Kidney epithelial cell (primary cell): ENCODE results near the gene TLE5. TPM values are rescaled to one million over a fixed set of nuclear protein-coding genes. Genes with fewer than 3 reads are reported as not detected.

Experiments
- DNase-seq: peaks from one replicate; pipeline ENCODE4 v3.0.0-alpha.2; 2010; ENCODE audit warnings: low read depth
- H3K27me3 ChIP-seq: 2 replicates; pipeline ENCODE4 v1.6.0; 2011; ENCODE audit warnings: low read length; ENCODE audit not compliant: control insufficient read depth, insufficient read depth
- H3K36me3 ChIP-seq: 2 replicates; pipeline ENCODE4 v1.5.1; 2011; ENCODE audit warnings: low read length; ENCODE audit not compliant: control insufficient read depth, insufficient read depth
- H3K4me3 ChIP-seq: 2 replicates; pipeline ENCODE4 v1.5.1; 2011; ENCODE audit warnings: low read depth, mild to moderate bottlenecking, control low read depth, low read length
- total RNA-seq: library from RNA; depleted of rRNA; stranded (reverse); fragments of >200 nt; gene quantifications from 2 replicates; pipeline ENCODE4 v1.2.3, GENCODE V29; 2015
- TF ChIP-seq, protein P1 (sequence below): IDR thresholded peaks from 2 replicates; pipeline ENCODE4 v1.5.1; 2011; ENCODE audit warnings: mild to moderate bottlenecking, moderate library complexity, low read length, control low read depth, inconsistent platforms; ENCODE audit not compliant: insufficient read depth, poor library complexity, severe bottlenecking

Gene TLE5
- total RNA-seq, 1 donor from 2014 or later = 353 TPM

- H3K4me3 ChIP-seq = no peak overlapping the region
- H3K27me3 ChIP-seq = no peaks in the 10 kb centered on the region
- no peaks in the 10 kb centered on the region for H3K36me3 ChIP-seq
- no peak for DNase-seq
- TF ChIP-seq, protein P1, sequence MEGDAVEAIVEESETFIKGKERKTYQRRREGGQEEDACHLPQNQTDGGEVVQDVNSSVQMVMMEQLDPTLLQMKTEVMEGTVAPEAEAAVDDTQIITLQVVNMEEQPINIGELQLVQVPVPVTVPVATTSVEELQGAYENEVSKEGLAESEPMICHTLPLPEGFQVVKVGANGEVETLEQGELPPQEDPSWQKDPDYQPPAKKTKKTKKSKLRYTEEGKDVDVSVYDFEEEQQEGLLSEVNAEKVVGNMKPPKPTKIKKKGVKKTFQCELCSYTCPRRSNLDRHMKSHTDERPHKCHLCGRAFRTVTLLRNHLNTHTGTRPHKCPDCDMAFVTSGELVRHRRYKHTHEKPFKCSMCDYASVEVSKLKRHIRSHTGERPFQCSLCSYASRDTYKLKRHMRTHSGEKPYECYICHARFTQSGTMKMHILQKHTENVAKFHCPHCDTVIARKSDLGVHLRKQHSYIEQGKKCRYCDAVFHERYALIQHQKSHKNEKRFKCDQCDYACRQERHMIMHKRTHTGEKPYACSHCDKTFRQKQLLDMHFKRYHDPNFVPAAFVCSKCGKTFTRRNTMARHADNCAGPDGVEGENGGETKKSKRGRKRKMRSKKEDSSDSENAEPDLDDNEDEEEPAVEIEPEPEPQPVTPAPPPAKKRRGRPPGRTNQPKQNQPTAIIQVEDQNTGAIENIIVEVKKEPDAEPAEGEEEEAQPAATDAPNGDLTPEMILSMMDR = no peak
Measured at GRCh38 chr19:3100747-3101730, 38.7 kb upstream of the TLE5 start.

GRCh38 chr19:3100331-3100730 lies 38.0 kb upstream of the TLE5 start:
- H3K4me3 ChIP-seq = no peak overlapping the region
- no peak for DNase-seq
- H3K36me3 ChIP-seq = no peaks in the 10 kb centered on the region
- H3K27me3 ChIP-seq = no peaks in the 10 kb centered on the region
- TF ChIP-seq, protein P1 = no peak

DNA sequence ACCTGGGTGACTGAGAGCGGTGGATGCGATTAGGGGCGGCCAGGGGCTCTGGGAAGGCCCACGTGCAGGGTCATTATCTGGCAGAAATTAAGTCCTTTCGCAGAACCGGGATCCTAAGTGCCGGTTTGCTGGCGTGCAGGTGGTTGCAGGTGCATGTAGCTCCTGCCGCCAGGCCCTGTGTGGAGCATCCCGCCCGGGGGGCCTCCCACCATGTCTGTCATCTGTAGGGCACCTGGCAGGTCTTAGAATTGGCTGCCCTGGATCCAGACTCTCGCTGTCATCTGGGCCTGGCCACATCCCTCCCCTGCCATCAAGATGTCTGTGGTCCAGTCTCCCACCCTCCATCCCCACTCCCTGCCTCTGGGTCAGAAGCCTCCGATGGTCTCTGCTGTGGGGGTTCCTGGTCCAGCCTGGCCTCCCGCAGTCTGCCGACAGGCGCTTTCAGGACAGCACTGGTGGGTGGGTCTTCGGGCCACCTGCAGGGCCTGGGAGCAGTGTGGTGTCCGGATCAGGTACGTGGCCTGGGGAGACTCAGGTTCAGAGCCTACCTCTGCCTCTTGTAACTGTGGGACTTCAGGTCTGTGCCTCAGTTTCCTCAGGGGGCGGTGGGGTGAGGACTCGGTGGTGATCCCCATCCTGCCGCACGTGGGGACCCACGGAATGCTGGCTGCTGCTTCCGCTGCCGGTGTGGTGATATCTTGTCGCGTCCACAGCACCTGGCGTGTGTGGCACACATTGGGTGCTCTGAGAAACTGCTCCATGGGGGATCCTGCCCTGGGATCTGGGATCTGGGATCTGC lies 37.3 kb upstream of the TLE5 start:
- Histone ChIP-seq H3K36me3 (no peaks in the 10 kb centered on the region), H3K4me3 (no peak overlapping the region), H3K27me3 (no peaks in the 10 kb centered on the region)
- DNase-seq = no peak
- TF ChIP-seq, protein P1 = no peak

- H3K4me3 ChIP-seq = no peak overlapping the region
- no peak for DNase-seq
- H3K27me3 ChIP-seq = no peaks in the 10 kb centered on the region
- no peaks in the 10 kb centered on the region for H3K36me3 ChIP-seq
- TF ChIP-seq, protein P1 = no peak
Measured at GRCh38 chr19:3098515-3099346, 36.4 kb upstream of the TLE5 start.

GRCh38 chr19:3098141-3098514 lies 35.8 kb upstream of the TLE5 start:
- Histone ChIP-seq H3K36me3 (no peaks in the 10 kb centered on the region), H3K27me3 (no peaks in the 10 kb centered on the region), H3K4me3 (no peak overlapping the region)
- DNase-seq = no peak
- TF ChIP-seq, protein P1 = no peak
